ENCODE results near the gene FOXK1.

The FOXK1 gene

GRCh38 chr7:4725014-4725849, 43.1 kb downstream of the FOXK1 start:
- DNase-seq, result peak; percentile 65

DNA sequence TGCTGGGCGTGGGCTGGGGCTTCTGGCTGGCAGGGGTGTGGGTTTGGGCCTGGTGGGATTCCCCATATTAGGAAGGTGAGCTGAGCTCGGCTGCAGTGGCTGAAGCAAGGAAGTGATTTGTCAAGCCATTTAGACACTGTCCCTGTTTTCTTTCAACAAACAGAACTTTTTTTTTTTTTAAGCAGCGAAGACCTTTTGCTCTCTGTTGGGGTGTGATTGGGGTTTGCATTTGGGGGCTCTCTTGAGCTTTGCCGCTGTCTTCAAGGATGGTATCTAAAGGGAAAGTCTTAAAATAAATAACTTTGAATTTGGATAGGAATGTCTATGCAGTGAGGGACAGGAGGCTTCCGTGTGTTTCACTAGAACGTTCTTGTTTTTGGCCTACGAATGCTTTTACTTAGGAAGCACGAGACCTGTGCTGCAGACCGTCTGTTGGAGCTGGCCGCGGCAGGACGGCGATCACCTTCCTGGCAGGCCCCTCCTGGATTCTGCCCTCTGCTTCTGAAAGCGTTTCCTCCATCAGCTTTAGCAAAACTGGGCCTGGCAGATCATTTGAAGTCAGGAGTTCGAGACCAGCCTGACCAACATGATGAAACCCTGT, 43.9 kb downstream of the FOXK1 start:
- no peak for DNase-seq

DNA sequence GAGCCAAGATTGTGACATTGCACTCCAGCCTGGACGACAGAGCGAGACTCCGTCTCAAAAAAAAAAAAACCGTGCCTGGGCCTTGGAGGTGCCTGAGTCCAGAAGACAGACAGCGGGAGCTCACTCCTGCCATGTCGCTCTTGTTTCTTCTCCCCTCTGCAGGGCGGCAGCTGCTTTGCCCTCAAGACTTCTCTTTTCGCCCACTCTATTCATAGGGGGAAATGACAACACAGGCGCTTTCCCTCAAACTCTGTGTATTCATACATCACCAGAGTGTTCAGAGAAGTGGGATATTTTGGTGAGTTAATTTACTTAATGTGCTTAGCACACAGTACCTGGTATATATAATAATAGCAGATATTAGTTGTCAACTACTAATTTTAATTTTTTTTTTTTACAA, 44.5 kb downstream of the FOXK1 start:
- no peak for DNase-seq

DNA sequence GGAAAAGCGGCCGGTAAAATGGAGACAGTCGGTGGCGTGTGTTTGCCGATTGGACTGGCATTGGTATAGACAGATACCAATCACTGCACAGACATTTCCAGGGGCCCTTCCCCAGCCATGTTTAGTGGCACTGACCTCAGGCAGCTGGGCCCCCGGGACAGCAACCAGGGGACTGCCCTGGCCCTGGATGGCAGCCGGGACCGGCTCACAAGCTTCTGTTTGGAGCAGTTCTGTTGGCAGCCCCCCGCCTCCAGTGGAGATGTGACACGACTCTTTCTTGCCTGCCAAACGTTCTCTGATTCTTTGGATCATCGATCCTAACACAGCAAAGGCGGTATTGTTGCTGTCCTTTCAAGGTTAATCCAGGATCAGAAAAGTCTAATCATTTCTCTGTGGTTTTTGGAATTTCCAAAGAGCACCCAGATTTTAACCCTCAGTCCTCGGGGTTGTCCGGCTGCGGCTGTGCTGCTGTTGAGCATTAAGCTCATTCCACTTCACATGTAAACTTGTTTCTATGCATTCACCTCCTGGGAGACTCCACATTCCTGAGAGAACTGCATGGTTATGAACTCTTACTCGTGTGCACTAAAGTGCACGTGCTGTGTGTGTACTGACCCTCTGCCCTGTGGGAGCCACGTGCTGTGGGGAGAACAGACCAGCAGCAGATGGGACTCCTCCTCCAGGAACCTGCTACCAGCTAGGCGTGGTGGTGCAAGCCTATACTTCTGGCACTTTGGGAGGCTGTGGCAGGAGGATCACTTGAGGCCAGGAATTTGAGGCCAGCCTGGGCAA, 46.0 kb downstream of the FOXK1 start:
- no peak for DNase-seq

GRCh38 chr7:4729266-4729665, 47.2 kb downstream of the FOXK1 start:
- no peak for DNase-seq

GRCh38 chr7:4730276-4730675, 48.2 kb downstream of the FOXK1 start:
- DNase-seq, result no peak

DNA sequence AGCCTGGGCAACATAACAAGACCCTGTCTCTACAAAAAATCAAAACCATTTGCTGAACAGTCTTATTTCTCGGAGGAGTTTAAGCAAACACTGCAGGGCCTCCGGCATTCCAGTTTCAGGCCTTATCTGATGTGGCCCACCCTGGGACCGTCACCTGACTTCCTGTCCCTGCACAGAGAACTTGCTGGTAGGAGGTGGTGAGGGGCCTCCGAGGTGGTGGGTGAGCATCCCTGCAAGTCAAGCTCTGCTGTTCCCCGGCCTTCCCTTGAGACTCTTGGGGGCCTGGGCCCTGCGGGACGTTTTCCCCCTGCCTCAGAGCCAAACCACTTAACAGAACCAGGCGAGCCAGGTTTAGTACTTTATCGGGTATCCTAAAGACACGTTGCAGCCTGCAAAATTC, 48.9 kb downstream of the FOXK1 start:
- no peak for DNase-seq

DNA sequence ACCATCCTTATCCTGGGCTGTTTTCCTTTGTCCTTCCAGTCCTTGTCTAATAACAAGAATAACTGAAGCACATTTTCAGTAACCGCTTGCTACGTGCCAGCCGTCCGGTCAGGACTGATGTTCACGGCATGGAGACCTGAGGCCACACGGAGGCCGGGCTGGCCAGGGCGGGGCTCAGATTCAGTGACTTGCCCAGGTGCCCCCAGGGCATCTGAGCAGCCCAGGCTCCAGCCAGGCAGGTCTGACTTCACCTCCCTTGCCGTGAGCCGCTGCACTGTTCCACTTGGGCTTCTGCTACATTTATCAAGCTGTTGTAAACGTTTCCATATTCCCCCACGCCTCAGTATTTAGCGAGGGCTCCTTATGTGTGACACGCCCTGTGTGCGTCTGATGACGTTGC, 49.7 kb downstream of the FOXK1 start:
- no peak for DNase-seq

- DNase-seq, result no peak
These were observed 51.9 kb downstream of the FOXK1 start for GRCh38 chr7:4733936-4734528.

GRCh38 chr7:4734587-4735345, 52.7 kb downstream of the FOXK1 start:
- DNase-seq, result no peak

- DNase-seq, result no peak
These were observed 55.2 kb downstream of the FOXK1 start for GRCh38 chr7:4737300-4737699.

DNA sequence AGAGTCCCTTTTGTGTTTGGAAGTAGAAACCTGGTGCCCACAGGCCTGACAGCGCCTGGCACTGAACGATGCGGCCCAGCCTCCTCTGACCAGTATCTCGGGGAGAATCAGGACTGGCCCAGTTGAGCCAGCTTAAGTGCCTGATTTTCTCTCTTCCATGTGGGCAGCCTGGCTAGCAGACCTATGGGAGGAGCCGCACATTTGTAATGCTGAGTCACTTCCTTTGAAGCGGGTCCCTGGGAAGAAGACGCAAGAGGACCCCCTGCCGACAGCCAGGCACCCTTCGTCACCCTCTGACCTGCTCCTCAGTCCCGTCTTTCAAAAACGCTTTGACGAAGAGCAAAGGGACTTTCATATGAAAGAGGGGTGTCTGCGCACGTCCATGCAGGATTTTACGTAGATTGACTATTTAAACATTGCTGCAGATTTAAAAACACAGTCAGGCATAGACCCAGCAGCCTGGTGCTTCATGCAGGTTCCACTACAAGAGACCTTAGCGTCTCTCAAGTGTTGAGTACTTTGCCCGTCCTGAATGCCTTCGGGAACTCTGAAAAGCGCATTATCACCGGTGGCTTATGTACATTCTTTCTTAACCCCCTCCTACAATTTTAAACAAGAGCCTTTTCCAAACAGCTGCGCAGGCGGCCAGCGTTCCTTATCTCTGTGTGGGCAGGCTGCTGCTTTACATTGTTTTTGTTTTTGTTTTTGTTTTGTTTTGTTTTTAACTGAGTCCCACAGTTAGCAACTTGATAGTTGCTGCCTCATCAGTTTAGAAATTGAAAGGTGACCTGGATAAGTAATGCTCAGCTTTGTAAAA, 56.8 kb downstream of the FOXK1 start:
- DNase-seq, result peak; percentile 91

DNA sequence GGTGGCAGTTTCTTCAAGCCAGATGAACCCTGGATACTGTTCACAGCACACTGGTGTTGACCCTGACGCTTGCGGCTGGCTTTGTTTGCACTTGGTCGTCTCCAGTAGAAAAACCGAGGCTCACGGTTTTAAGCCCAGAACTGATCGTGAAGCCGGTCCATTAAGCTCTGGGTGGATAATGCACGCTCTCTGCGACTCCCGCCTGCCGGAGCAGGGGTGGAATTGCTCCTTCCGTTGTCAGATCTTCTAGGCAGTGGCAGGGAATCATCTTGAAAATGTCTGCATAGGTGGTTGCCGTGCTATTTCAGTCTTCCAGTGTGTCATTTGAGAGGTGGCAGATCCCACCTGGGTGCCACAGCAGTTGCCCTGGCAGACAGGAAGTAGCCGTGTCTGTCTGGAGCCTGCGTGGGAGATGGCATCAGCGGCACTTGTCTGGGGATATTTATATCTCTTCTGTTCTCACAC, 57.5 kb downstream of the FOXK1 start:
- no peak for DNase-seq

DNA sequence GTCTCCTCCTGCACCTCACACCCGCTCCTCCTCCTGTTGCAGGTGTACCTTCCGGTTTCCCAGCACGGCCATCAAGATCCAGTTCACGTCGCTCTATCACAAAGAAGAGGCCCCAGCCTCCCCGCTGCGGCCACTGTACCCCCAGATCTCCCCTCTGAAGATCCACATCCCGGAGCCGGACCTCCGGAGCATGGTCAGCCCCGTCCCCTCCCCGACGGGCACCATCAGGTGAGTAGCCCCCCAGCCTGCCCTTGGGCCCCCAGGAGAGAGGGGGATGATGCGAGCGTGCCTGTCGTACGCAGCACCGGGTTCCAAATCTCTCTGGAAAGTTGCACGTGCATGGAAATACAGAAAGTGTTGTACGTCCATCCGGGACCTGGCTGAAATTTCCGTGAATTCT, 58.7 kb downstream of the FOXK1 start:
- DNase-seq, result no peak

GRCh38 chr7:4742051-4742573, 60.0 kb downstream of the FOXK1 start:
- DNase-seq, result no peak

- DNase-seq, result no peak
These were observed 60.8 kb downstream of the FOXK1 start for GRCh38 chr7:4742852-4743251.

DNA sequence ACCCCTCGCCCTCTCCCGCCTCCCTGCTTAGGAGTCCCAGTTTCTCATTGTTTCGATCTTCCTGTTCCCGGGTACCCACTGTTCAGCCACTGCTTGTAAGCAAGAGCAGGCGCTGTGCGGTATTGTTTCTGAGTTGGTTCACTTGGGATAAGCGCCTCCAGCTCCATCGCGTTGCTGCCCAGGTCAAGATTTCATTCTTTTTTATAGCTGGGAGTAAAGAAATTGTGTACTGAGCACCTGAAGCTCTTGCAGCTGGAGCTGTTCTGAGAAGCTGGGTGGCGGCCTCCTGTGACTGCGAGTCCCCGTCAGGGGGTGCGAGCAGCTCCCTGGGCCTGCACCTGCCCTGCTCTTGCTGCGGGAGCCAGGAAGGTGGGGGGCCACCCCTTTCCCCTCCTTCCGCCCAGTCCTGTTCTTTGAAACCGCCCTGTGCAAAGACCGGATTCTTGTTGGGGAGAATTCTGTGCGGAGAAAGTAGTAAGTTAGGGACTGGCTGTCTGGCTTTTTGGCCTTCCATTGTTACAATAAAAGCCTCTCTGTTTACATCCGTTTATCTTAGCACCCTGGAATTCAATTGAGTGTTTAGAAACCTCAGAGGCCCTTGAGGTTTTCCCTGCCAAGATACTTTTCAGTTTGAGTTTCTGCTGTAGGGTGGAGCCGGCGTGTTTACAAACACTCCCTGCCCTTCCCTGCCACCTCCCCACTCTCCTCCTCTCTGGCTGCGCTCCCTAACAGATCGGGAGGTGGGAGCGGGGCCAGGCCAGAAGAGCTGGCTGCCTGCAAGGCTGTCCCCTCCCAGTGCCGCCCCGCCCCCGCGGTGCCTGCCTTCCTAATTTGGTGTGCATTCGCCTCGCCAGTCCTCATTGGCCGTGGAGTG, 62.5 kb downstream of the FOXK1 start:
- peak; percentile 100 for DNase-seq

GRCh38 chr7:4745265-4745919, 63.3 kb downstream of the FOXK1 start:
- DNase-seq, result no peak

Data from NCI-H226 (cell line).